Panc1 (cell line): ENCODE results near the gene SCYL3. TPM values are rescaled to one million over a fixed set of nuclear protein-coding genes. Genes with fewer than 3 reads are reported as not detected.

Source experiments
- ATAC-seq: fragments of 200-7000 bp; cut with Tn5 transposase; 2 replicates; pipeline ENCODE4 v1.9.1; 2020; ENCODE audit warnings: mild to moderate bottlenecking, moderate library complexity
- BruUV-seq: library from RNA; stranded (reverse); fragments of 400-500 nt; replicated peaks from 2 replicates; lab custom pipeline; 2021; lab: Mats Ljungman, UMichigan
- CTCF ChIA-PET: fragments of 300-600 bp; sonication (Branson Sonifier 250); formaldehyde crosslinking; loops from one replicate; lab custom pipeline; 2022; ENCODE audit warnings: antibody characterized with exemption; lab: Charles Lee
- POLR2A ChIA-PET: fragments of 300-600 bp; sonication (Branson Sonifier 250); formaldehyde crosslinking; loops from one replicate; lab custom pipeline; 2022; ENCODE audit warnings: antibody characterized with exemption; lab: Charles Lee
- DNase-seq: peaks from one replicate; pipeline ENCODE4 v3.0.0-alpha.2; 2010; ENCODE audit warnings: low read depth, low spot score
- H3K27ac ChIP-seq: 2 replicates; pipeline ENCODE4 v1.5.1; 2011; ENCODE audit warnings: mild to moderate bottlenecking, low read length, inconsistent platforms
- H3K27me3 ChIP-seq: fragments of 200-500 bp; sonication (Bioruptor generic); 2 replicates; pipeline ENCODE4 v1.6.0; 2014; ENCODE audit warnings: low read length, inconsistent platforms; ENCODE audit not compliant: control insufficient read depth, insufficient read depth
- H3K36me3 ChIP-seq: fragments of 200-500 bp; sonication (Bioruptor generic); 2 replicates; pipeline ENCODE4 v1.5.1; 2014; ENCODE audit warnings: inconsistent platforms, mild to moderate bottlenecking, low read length, moderate library complexity; ENCODE audit not compliant: control insufficient read depth, insufficient read depth
- H3K4me1 ChIP-seq: 2 replicates; pipeline ENCODE4 v1.5.1; 2011; ENCODE audit warnings: inconsistent platforms, mild to moderate bottlenecking, low read length, moderate library complexity; ENCODE audit not compliant: control insufficient read depth, insufficient read depth
- H3K4me3 ChIP-seq, 2 experiments: 2 replicates each; pipeline ENCODE4 v1.5.1; 2011 to 2012; ENCODE audit warnings: low read depth in 2 of 2, low read length in 2 of 2, mild to moderate bottlenecking in 2 of 2, inconsistent platforms in 1 of 2, moderate library complexity in 1 of 2
- H3K9me3 ChIP-seq: fragments of 200-500 bp; sonication (Bioruptor generic); 2 replicates; pipeline ENCODE4 v1.5.1; 2014; ENCODE audit warnings: low read depth, mild to moderate bottlenecking, inconsistent platforms, low read length, moderate library complexity; ENCODE audit not compliant: control insufficient read depth, insufficient read depth
- POLR2AphosphoS5 ChIP-seq: IDR thresholded peaks from 2 replicates; pipeline ENCODE4 v1.6.1; 2012; ENCODE audit warnings: mild to moderate bottlenecking, low read depth, low read length, moderate library complexity
- SIN3A ChIP-seq: IDR thresholded peaks from 2 replicates; pipeline ENCODE4 v1.6.1; 2012; ENCODE audit warnings: low read depth, mild to moderate bottlenecking, low read length, moderate library complexity, borderline replicate concordance; ENCODE audit not compliant: insufficient read depth
- TCF7L2 ChIP-seq: IDR thresholded peaks from 2 replicates; pipeline ENCODE4 v1.6.1; 2011; ENCODE audit warnings: mild to moderate bottlenecking, low read depth, low read length, inconsistent platforms
- in situ Hi-C: cut with HindIII; loops from 2 replicates; pipeline ENCODE4 v1.10.0; 2016; ENCODE audit warnings: low sequenced_read_pairs, low pct_unique_long_range_greater_than_20kb
- intact Hi-C: fragments of 100-400 bp; cut with micrococcal nuclease; formaldehyde crosslinking; loops from one replicate; pipeline ENCODE4 v1.10.0; 2022; ENCODE audit not compliant: unreplicated experiment
- total RNA-seq: library from RNA; stranded (reverse); gene quantifications from one replicate; pipeline ENCODE4 v1.2.1, GENCODE V29; 2021; ENCODE audit not compliant: unreplicated experiment
- TF ChIP-seq, protein P1 (sequence below): fragments of 450-650 bp; IDR thresholded peaks from 2 replicates; pipeline ENCODE4 v1.5.1; 2017; ENCODE audit warnings: mild to moderate bottlenecking
- TF ChIP-seq, protein P2 (sequence below), 2 experiments: IDR thresholded peaks; 2 replicates each; pipeline ENCODE4 v1.6.1; 2011 to 2012; ENCODE audit warnings: low read depth in 2 of 2, control low read depth in 1 of 2, low read length in 1 of 2, mild to moderate bottlenecking in 1 of 2, moderate library complexity in 1 of 2; ENCODE audit not compliant: insufficient read depth in 1 of 2

Gene SCYL3
- total RNA-seq, 1 experiment from 2014 or later: 7.8 TPM

DNA sequence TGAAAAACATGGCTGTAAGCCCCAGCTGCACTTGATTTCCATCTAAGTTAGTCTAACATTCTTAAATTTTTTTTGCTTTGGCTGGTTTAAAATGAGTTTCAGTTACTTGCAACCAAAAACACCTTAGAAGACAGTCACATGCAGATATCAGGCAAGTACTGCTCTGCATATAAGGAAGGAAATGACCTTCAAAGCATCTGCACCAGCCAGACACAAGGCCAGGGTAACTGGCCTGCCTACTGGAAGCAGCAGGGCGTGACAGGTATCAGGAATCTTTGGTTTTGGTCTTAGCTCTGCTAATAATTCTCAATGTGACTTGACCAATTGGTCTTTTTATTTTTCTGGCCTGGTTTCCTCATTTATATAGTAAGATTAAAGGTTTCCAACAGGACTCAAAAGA lies 33.5 kb downstream of the SCYL3 start:
- Histone ChIP-seq H3K36me3 (peaks cover 29% of the 10 kb centered on the region), H3K9me3 (no peaks in the 10 kb centered on the region), H3K4me1 (peaks cover 5% of the 10 kb centered on the region; the same call in 1 of the 2 replicates), H3K27ac (no peak overlapping the region), H3K27me3 (no peaks in the 10 kb centered on the region), H3K4me3 (no peak overlapping the region)
- BruUV-seq: no TSS peak
- in situ Hi-C loops: no loop called here
- ChIA-PET POLR2A (no interaction called here), CTCF (no interaction called here)
- DNase-seq (no peak), ATAC-seq (no peak)
- TF ChIP-seq, protein P1, sequence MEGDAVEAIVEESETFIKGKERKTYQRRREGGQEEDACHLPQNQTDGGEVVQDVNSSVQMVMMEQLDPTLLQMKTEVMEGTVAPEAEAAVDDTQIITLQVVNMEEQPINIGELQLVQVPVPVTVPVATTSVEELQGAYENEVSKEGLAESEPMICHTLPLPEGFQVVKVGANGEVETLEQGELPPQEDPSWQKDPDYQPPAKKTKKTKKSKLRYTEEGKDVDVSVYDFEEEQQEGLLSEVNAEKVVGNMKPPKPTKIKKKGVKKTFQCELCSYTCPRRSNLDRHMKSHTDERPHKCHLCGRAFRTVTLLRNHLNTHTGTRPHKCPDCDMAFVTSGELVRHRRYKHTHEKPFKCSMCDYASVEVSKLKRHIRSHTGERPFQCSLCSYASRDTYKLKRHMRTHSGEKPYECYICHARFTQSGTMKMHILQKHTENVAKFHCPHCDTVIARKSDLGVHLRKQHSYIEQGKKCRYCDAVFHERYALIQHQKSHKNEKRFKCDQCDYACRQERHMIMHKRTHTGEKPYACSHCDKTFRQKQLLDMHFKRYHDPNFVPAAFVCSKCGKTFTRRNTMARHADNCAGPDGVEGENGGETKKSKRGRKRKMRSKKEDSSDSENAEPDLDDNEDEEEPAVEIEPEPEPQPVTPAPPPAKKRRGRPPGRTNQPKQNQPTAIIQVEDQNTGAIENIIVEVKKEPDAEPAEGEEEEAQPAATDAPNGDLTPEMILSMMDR: no peak
- TF ChIP-seq TCF7L2: no peak
- TF ChIP-seq POLR2AphosphoS5: no peak
- TF ChIP-seq, protein P2, sequence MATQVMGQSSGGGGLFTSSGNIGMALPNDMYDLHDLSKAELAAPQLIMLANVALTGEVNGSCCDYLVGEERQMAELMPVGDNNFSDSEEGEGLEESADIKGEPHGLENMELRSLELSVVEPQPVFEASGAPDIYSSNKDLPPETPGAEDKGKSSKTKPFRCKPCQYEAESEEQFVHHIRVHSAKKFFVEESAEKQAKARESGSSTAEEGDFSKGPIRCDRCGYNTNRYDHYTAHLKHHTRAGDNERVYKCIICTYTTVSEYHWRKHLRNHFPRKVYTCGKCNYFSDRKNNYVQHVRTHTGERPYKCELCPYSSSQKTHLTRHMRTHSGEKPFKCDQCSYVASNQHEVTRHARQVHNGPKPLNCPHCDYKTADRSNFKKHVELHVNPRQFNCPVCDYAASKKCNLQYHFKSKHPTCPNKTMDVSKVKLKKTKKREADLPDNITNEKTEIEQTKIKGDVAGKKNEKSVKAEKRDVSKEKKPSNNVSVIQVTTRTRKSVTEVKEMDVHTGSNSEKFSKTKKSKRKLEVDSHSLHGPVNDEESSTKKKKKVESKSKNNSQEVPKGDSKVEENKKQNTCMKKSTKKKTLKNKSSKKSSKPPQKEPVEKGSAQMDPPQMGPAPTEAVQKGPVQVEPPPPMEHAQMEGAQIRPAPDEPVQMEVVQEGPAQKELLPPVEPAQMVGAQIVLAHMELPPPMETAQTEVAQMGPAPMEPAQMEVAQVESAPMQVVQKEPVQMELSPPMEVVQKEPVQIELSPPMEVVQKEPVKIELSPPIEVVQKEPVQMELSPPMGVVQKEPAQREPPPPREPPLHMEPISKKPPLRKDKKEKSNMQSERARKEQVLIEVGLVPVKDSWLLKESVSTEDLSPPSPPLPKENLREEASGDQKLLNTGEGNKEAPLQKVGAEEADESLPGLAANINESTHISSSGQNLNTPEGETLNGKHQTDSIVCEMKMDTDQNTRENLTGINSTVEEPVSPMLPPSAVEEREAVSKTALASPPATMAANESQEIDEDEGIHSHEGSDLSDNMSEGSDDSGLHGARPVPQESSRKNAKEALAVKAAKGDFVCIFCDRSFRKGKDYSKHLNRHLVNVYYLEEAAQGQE (IDR thresholded peaks at IDR 0.05; ENCODE audit: insufficient read depth in 1 of 2, low read depth in 2 of 2, low read length in 1 of 2): no peak
- no peak for TF ChIP-seq SIN3A
- intact Hi-C loops: no loop called here

DNA sequence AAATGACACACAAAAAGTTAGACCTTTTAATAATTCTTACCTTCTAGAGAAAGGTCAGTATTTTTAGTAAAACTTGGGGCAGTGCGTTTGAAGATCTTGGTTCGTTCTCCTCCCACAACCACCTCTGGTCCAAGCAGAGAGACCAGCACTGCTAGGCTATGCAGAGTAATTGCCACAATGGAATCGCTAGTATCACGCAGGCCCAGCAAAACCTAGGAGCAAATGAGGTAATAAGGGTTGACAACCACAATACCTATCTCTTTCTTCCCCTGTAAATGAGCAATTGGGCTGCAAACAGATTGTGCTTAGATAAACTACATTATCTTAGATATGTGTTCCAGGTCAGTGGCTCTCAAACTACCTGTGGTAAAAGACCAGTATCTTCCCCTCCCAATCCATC lies 34.7 kb downstream of the SCYL3 start:
- H3K36me3 ChIP-seq: peaks cover 37% of the 10 kb centered on the region
- in situ Hi-C loops (no loop called here), intact Hi-C loops (no loop called here)
- ATAC-seq: peak; percentile 54; the same call in 1 of the 2 replicates
- H3K27me3 ChIP-seq: no peaks in the 10 kb centered on the region
- BruUV-seq: no TSS peak
- H3K27ac ChIP-seq: no peak overlapping the region
- H3K9me3 ChIP-seq: no peaks in the 10 kb centered on the region
- TF ChIP-seq, protein P2 (IDR thresholded peaks at IDR 0.05; ENCODE audit: insufficient read depth in 1 of 2, low read depth in 2 of 2, low read length in 1 of 2): no peak
- TF ChIP-seq, protein P1: no peak
- TF ChIP-seq TCF7L2 (no peak), POLR2AphosphoS5 (no peak), SIN3A (no peak)
- H3K4me1 ChIP-seq: peaks cover 5% of the 10 kb centered on the region; the same call in 1 of the 2 replicates
- no peak overlapping the region for H3K4me3 ChIP-seq
- ChIA-PET CTCF (no interaction called here), POLR2A (interaction anchor here (0.7 kb wide), 1 partner anchor 34 kb away, joined by 3 read pairs; no protein-coding TSS in a partner anchor)
- no peak for DNase-seq
